DMS114 treated with DMSO at 0.1 percent for 48 hours (cell line): ENCODE results near the gene MLEC.
A peak's percentile ranks its signal among the peaks of the same experiment; 100 is the strongest.
"Not testable (repeated sequence)": the region's sequence is repeated elsewhere in the genome, so short reads cannot be mapped to it uniquely, and the experiment has no call there.

Experiments used
- DNase-seq: peaks from one replicate; lab custom pipeline; 2025; ENCODE audit not compliant: unreplicated experiment; lab: John Stamatoyannopoulos, UW

MLEC gene

DNA sequence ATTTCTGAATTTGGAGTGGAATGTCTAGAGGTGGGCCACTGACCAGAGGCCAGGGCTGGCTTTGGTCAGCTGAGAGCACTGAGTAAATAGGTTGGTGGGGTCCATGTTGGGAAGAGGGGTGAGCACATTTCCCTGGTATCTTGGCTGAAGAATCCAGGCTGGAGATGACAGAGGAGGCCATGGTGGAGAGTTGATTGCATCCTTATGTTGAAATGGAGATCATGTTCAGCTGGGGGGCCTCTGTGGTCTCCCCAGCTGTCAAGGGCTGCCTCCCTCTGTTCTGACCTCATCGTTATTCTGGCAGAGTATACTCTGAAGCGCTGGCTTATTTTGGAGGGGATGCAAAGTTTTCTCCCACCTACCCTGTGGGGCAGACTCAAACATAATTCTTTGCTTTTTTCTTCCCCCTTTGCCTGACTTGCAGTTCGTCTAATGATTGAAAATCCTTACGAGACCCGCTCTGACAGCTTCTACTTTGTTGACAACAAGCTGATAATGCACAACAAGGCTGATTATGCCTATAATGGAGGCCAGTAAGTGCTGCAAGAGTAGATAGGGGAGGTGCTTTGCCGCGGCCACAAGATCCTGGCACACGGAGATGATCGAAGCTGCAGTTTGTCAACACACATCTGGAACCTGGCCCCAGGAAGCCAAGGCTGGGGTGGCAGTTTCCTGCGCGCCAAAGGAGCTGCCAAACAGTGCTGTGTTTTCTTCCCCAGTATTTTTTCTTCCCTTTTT is 32.7 kb downstream of the MLEC start:
- no peak for DNase-seq

DNA sequence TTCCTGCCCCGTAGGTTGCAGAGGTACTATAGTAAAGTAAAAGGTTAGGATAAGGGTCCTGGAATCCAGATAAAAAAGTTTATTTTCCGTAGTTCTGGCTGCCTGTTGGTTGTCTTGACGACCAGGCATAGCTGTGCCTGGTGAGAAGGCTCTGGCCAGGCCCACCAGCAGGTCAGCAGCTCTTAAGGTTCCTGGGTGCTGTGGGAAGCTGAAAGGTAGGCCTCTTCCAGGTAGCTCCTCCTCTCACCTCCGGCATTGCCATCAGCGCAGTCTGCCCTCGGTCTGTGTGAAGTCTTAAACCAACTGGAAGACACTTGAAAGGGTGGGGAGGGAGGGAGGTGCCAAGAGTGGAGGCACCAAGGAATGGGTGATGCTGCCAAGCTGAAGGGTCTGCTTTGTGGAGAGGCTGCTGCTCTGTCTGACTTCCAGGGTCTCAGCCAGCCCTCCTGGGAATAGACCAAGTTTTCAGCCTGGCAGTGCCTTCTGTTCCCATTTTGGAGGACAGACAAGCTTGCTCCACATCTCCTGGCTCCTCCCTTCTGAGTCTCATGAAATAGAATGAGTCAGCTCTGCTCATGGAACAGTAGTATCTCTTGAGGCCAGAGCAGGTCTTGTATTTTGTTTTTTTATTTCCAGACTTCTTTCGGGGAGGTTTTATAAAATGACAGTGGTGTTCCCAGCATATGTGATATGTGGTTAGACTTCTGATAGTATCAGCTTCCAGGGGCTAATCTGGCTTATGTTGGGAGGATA is 33.5 kb downstream of the MLEC start:
- no peak for DNase-seq

DNA sequence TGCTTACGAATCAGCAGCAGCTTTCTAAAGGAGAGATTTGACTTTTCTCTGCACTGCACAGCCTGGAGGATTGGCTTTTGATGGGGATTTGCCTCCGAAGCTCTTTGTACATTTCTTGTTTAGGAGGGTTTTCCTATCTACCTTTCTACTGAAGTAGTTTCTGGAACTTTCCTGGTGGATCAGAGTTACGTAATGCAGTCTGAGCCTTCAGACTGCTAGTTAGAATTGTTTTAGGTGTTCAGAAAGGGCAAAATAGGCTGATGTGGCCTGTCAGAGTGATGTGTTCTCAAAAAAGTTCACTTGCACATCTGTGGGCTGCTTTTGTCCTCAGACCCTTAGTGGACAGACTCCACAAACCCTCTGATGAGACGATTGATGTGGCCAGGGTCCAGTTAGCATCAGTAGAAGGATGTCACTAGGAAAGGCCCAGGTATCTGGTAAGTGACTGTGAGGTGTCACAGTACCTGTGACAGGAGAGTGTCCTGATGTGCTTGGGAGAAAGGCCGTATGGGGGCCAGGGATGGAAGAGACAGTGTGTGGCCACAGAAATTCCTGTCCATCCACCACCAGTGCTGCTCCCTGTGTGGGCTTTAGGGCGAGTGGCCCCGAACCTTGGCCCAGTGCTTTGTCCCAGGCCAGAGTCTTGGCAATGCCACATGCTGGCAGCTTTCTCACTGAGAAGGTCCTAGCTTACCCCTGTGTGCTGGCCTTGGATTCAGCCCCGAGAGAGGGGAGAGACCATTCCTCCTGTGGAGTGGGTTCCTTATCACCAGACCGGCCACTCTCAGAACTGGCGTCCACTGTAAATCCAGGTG is 34.2 kb downstream of the MLEC start:
- no peak for DNase-seq

DNA sequence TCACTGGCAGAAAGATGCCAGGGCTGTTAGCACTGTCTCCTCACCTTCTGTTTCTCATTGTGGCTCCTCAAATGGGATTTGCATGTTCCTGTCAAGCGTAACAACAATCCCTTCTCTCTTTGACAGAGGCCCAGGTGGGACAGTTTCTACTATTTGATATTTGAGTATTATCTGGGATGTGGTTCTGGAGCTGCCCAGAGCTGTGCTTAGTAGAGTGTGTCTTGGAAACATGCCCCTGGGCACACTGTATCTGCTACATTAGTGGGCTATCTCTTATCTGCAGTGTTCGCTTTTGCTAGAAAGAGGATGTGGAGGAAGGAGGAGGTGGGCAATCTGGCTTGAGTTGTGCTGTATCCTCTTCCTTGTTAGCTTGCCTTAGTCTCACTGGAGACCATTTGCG is 34.9 kb downstream of the MLEC start:
- DNase-seq = no peak

DNA sequence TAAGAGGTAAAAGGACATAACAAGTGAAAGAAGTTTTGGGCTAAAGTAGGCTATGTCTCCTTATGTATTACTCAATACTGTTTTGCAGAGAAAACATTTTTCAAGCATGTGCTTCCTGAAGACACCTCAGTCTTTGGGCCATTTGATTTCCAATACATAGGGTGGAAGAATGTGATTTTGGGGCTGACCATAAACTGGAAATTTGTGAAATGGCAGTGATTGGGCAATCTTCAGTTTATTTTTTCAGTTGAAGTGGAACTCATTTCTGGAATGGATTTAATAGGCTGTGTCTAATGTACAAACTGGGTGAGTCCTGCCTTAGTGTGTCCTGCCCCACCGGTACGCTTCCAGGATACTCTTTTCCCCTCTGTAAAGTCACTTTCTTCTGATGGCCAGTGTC is 35.8 kb downstream of the MLEC start:
- DNase-seq = no peak

DNA sequence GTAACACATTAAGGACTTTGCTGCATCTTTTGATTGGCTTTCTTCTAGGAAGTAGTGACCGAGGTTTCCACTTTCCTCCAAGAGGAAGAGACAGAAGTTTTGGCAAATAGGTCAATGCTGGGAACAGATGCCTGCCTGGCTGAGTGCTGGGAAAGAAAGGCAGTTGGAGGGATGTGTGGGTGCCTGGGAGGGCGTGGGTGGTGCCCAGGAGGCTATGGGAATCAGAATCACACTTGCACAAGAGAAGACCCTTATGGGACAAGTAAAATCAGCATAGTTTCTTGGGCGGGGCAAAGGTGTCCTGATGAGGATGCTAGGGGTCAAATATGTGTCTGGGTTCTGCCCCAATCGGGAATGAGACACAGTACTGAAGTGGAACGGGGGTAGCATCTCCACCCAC is 37.8 kb downstream of the MLEC start:
- DNase-seq = no peak

DNA sequence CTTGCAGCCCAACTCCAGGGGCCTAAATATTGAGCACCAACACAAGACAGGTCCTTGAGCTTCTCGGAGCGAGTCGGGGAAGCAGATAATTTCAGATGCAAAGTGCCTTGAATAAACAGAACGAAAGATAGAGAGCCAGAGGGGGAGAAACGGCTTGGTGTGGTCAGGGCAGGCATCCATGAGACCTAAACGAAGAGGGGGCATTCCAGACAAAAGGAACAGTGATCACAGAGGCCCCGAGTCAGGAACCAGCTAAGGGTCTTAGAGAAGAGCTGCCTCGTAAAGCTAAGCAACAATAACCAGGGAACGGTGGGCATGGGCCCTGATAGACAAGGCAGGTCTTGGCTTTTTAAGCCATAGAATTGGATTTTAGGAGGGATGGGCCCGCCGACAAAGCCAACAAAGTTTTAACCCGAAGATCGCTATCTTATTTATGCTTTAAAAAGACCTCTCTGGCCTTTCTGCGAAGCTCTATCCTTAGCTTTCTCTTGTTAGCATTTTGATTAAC is 38.3 kb downstream of the MLEC start:
- no peak for DNase-seq

DNA sequence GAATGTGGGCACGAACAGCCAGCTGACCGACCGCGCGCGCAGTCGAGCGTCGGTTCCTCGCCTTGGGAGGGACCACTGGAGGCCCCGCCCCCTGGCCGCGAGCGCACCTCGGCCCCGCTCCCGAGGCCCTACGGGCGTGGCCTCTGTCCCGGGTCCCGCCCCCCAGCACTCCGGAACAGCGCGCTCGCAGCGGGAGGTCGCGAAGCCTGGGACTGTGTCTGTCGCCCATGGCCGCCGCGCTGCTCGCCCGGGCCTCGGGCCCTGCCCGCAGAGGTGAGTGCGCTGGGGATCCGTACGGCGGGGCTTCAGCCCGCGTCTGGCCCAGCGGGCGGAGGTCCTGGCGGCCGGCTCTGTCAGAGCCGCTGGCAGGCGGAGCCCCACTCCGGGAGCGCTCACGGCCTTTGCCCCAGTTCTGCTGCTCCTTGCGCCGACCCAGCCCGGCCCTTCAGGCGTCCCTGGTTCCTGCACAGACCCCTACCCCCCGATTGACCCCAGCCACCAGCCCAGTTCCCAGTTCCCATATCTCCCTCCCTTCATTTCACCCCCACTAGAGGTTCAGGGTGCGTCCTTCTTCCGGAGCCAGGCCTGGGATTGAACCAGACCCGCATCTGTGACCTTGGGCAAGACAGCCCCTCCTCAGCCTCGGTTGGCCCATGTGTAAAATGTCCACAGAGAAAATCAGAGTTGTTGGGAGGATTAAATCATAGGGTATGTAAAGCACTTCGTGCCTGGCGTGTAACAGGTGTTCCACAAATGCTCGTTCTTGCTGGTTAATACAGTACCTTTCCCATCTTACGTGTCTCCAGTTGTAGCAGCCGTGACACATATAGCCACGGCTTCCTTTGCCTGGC is 38.9 kb downstream of the MLEC start, which contains the start of gene ACADS:
TSS of gene ACADS (plus strand) at position 168 of the 851 bp plus-strand sequence. CDS start at position 228, 60 bp downstream.
- DNase-seq = no peak

DNA sequence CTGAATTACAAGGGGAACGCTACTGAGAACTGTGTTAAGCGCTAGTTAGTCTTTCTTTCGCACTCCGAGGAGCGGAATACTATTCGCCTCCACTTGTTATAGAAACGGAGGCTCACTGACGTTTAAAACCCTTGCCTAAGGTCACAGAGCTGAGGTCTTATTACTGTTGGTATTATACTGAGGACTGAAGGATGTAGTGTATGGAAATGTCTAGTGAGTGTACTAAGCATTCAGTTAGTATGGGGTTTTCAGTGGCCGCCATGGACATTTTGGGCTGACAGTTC is 39.5 kb downstream of the MLEC start:
- DNase-seq = no peak

DNA sequence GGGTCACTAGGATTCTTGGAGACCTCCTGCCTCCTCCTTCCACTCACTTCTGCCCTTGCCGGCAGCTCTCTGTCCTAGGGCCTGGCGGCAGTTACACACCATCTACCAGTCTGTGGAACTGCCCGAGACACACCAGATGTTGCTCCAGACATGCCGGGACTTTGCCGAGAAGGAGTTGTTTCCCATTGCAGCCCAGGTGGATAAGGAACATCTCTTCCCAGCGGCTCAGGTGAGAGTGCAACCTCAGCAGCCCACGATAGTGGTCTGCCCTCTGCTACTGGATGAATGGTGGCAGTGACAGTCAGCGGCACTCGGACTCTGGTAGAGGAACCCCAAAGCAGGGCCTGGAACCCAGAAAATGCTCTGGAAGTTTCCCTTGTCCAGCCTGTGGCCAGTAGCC is 40.0 kb downstream of the MLEC start:
- no peak for DNase-seq

DNA sequence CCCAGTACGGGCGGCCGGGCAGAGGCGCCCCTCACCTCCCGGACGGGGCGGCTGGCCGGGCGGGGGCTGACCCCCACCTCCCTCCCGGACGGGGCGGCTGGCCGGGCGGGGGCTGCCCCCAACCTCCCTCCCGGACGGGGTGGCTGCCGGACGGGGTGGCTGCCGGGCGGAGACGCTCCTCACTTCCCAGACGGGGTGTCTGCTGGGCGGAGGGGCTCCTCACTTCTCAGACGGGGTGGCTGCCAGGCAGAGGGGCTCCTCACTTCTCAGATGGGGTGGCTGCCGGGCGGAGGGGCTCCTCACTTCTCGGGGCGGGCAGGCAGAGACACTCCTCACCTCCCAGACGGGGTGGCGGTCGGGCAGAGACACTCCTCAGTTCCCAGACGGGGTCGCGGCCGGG is 45.2 kb downstream of the MLEC start:
- DNase-seq = not testable (repeated sequence)

DNA sequence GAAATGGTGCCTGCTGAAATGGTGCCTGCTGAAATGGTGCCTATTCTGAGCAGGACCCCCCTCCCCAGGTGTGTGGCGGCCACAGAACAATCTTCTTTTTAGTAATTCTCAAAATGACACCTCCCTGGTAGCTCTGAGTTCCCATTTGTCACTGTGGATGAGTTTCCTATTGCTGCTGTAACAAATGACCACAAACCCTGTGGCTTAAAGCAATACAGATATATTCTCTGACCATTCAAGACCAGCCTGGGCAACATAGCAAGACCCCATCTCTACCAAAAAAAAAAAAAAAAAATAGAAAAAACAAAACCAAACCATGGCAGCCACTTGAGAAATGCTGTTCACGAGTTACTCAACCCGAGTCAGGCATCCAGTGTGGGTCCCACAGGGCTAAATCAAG is 46.6 kb downstream of the MLEC start:
- DNase-seq = no peak

DNA sequence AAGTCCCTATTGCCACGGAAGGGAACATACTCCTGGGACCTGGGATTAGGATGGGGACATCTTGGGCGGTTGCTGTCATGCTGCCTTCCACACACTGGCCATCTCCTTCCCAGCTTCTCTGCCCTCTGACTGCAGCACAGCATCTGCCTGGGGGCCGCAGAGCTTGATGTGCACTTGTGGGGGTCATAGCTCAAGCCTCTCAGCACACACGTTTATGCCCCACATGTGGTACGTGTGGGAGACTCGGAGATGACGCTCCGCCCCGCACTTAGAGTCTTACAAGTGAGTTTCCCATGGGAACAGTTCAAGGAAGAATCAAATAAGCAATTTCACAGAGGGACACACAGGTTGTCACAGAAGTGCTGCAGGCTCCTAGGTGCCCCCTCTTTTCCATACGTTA is 47.3 kb downstream of the MLEC start:
- no peak for DNase-seq

DNA sequence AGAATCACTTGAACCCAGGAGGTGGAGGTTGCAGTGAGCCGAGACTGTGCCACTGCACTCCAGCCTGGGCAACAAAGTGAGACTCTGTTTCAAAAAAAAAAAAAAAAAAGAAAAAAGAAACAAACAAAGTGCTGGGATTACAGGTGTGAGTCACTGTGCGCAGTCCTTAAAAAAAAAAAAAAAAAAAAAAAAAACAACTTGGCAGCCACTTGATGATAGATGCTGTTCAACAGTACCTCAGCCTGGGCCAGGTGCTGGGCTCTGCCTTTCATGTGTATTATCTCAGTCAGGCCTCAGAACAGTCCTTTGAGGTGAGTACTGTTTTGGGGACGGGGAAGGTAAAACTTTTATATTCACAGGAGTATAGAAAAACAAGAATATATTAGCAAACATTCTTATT is 48.2 kb downstream of the MLEC start:
- DNase-seq = no peak

DNA sequence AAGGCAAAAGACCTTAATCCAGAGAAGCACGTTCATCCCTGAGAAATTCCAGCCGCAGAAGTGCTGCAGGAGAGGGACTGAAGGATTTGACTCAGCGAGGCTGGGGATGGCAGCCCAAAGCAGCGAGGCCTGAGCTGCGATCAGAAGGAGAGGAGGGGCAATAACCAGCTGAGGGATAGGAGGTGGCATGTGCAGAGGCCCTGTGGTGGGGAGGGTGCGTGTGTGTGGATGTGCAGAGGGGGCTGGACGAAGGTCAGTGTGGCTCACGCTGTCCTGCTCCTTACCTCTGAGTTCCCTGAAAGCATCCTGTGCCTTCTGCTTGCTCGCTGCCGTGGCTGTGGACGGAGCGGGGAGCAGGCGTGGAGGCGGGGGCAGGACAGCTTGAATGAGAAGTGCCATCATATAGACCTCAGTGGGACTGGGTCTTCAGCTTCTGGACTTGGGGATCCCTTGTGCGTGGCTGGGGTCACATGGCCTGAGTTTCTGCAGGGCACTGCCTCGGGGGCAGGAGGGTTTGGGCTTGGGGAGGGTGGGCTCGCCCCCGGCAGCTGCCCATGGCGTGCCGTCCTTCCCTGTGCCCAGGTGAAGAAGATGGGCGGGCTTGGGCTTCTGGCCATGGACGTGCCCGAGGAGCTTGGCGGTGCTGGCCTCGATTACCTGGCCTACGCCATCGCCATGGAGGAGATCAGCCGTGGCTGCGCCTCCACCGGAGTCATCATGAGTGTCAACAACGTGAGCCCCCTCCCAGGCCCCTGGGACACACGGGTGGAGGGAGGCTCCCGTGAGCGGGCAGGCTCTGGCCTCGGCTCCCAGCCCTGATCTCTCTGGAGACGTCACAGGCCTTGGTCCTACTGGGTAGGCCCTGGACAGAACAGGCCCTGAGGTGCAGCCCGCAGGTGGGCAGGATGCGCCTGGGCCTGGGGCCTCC is 49.7 kb downstream of the MLEC start:
- no peak for DNase-seq

DNA sequence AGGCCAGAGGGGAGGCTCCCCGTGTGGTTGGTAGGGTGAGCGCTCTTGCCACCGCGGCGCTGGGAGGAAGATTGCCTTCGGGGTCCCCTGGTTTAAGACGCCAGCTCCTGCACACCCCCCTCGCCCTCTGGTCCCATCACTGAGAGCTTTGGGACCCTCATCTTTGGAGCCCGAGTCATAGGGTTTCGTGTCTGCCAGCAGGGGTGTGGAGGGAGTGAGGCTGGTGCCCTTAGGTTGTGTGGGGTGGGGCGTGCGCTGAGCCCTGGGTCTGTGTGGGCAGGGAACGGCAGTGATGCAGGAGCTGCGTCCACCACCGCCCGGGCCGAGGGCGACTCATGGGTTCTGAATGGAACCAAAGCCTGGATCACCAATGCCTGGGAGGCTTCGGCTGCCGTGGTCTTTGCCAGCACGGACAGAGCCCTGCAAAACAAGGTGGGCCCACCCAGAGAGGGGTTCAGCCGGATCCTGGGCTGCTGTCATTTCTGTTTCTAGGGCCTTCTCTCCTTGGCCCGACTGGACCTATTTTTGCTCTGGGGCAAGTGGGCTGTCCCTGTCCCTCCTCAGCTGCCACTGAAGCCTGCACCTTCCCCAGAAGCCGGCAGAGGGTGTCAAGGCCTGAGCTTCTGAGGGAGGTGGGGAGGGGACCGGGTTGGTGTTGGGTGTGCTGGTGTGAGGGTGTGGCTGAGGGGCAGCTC is 50.8 kb downstream of the MLEC start:
- DNase-seq = peak; percentile 7

DNA sequence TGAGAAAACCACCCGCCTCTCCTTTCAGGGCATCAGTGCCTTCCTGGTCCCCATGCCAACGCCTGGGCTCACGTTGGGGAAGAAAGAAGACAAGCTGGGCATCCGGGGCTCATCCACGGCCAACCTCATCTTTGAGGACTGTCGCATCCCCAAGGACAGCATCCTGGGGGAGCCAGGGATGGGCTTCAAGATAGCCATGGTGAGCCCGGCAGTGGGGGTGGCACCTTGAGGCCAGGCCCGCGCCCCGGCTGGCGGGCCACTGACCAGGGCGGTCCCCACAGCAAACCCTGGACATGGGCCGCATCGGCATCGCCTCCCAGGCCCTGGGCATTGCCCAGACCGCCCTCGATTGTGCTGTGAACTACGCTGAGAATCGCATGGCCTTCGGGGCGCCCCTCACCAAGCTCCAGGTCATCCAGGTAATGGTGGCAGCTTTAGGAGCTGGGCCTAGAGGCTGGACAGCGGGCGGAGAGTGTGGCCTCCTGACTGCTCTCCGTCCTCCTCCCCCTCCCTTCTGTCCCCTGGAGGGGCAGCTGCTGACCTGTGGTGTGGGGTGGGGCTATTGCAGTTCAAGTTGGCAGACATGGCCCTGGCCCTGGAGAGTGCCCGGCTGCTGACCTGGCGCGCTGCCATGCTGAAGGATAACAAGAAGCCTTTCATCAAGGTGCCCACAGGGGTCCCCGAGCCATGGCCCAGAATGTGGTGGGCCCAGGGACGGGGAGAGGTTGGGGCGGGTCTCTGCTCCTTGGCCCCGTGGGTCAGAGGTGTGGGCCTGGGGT is 51.5 kb downstream of the MLEC start:
- DNase-seq = no peak

DNA sequence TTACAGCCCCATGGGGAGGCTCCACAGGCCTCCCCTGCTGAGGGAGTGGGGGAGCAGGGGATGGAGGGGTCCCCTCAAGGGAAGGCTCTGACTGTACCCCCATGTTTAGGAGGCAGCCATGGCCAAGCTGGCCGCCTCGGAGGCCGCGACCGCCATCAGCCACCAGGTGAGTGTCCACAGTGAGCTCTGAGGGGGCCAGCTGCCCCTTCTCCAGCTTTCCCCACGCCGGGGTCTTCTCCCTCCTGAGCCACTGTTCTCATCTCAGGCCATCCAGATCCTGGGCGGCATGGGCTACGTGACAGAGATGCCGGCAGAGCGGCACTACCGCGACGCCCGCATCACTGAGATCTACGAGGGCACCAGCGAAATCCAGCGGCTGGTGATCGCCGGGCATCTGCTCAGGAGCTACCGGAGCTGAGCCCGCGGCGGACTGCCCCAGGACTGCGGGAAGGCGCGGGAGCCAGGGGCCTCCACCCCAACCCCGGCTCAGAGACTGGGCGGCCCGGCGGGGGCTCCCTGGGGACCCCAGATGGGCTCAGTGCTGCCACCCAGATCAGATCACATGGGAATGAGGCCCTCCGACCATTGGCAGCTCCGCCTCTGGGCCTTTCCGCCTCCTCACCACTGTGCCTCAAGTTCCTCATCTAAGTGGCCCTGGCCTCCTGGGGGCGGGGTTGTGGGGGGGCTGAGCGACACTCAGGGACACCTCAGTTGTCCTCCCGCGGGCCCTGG is 52.2 kb downstream of the MLEC start:
- no peak for DNase-seq
